ENCODE data around the gene POLR2H. TPM values are rescaled to one million over a fixed set of nuclear protein-coding genes. Genes with fewer than 3 reads are reported as not detected.
A peak's percentile ranks its signal among the peaks of the same experiment; 100 is the strongest.

Gene POLR2H
- total RNA-seq, 1 experiment from 2014 or later = 169 TPM

- H3K9me2 ChIP-seq (replicated peaks; ENCODE audit: insufficient read depth, low read length) = no peaks in the 10 kb centered on the region
- H3K9me3 ChIP-seq (ENCODE audit: low read length) = no peaks in the 10 kb centered on the region
- peak overlapping the region; percentile 34; the same call in 1 of the 2 replicates for H3K27ac ChIP-seq (ENCODE audit: low read length)
- peaks cover 8% of the 10 kb centered on the region for H3K36me3 ChIP-seq (ENCODE audit: insufficient read depth, low read length)
- no peaks in the 10 kb centered on the region for H4K20me1 ChIP-seq (ENCODE audit: insufficient read depth, low read depth, low read length)
- H3K27me3 ChIP-seq (ENCODE audit: low read length) = no peaks in the 10 kb centered on the region
- H3K4me2 ChIP-seq (ENCODE audit: low read depth, low read length, poor library complexity, severe bottlenecking) = peak overlapping the region; percentile 91
- peak overlapping the region; percentile 81 for H3K4me3 ChIP-seq (ENCODE audit: low read length)
- peaks cover 29% of the 10 kb centered on the region for H3K4me1 ChIP-seq (ENCODE audit: low read length)
- H3K79me2 ChIP-seq (ENCODE audit: low read length) = peaks cover 35% of the 10 kb centered on the region
- H2AFZ ChIP-seq (ENCODE audit: low read length) = peak overlapping the region; percentile 32; the same call in 1 of the 2 replicates
- H3K9ac ChIP-seq (ENCODE audit: low read length) = peak overlapping the region; percentile 85
- DNase-seq = peak; percentile 66
Measured at GRCh38 chr3:184377374-184377773, 15.9 kb downstream of the POLR2H start.

DNA sequence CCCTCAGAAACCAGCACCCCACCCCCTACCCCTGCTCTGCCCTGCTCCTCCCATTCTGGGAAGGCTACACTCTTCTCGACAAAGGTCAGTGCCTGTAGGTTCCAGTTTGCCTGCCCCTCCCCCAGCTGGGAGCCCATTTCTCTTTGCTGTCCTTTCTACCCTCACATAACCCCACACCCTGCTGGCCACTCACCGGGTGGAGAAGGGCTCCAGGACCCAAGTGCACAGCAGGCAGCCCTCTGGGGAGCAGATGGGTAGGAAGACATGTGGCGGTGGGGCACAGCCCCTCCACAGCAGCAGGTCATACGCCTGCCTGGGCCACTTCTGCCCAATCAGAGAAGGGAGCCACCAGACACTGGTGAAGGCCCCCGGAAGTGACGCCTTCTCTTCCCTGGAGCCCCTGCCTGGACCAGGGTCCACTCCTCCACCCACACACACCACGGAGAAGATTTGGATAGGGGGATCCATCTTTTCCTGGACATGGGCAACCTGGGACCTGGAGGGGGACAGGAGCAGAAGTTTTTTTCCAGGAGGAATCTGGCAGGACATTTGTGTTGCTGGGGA, 16.5 kb downstream of the POLR2H start, which contains the start of gene THPO:
Gene THPO (minus strand): TSS at position 326 of the 564 bp plus-strand sequence. CDS start 1,948 bp downstream, outside the sequence.
- H3K27ac ChIP-seq (ENCODE audit: low read length) = peak within 1 kb of the TSS; percentile 36; the same call in 1 of the 2 replicates
- peaks cover 8% of the 10 kb centered on the region for H3K36me3 ChIP-seq (ENCODE audit: insufficient read depth, low read length)
- peak within 1 kb of the TSS; percentile 32 for H2AFZ ChIP-seq (ENCODE audit: low read length)
- H3K4me1 ChIP-seq (ENCODE audit: low read length) = peaks cover 29% of the 10 kb centered on the region
- H3K9me2 ChIP-seq (replicated peaks; ENCODE audit: insufficient read depth, low read length) = no peaks in the 10 kb centered on the region
- no peaks in the 10 kb centered on the region for H3K27me3 ChIP-seq (ENCODE audit: low read length)
- peak; percentile 95 for DNase-seq
- H3K9ac ChIP-seq (ENCODE audit: low read length) = peak within 1 kb of the TSS; percentile 85
- peak within 1 kb of the TSS; percentile 91 for H3K4me2 ChIP-seq (ENCODE audit: low read depth, low read length, poor library complexity, severe bottlenecking)
- peaks cover 35% of the 10 kb centered on the region for H3K79me2 ChIP-seq (ENCODE audit: low read length)
- H3K9me3 ChIP-seq (ENCODE audit: low read length) = no peaks in the 10 kb centered on the region
- peak within 1 kb of the TSS; percentile 81 for H3K4me3 ChIP-seq (ENCODE audit: low read length)
- no peaks in the 10 kb centered on the region for H4K20me1 ChIP-seq (ENCODE audit: insufficient read depth, low read depth, low read length)

DNA sequence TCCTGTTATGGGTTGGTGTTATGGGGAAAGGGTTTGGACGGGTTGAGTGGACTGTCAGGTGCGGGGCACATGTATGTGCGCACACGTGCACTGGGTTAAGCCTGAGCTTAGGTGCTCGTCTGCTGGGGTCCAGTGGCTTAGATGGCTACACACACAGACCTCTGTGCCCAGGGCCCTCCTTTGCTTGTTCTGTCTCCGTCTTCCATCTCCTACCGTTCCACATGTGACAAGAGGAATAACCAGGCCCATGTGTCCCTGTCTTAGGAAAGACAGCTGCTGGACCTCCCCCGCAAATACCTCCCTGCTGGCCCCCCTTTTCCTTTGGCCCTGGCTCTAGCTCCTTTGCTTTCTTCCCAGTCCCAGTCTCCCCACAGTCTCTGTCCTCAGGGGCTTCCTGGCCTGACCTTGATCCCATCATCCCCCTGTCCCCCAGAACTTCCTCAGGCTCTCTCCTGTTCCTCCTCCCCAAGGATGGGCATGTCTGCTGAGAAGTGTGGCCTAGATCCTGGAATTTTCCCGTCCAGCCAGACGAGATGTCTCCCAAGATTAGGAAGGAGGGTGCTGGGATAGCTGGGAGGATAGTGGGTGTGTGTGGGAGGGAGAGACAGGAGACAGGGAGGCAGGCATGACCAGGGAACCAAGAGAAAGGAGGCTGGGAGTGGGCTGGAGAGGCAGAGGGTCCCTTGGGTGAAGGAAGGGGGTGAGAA, 17.3 kb downstream of the POLR2H start:
- Histone ChIP-seq H3K79me2 (ENCODE audit: low read length) (peaks cover 35% of the 10 kb centered on the region), H3K4me2 (ENCODE audit: low read depth, low read length, poor library complexity, severe bottlenecking) (peak overlapping the region; percentile 91), H3K4me1 (ENCODE audit: low read length) (peaks cover 29% of the 10 kb centered on the region), H3K4me3 (ENCODE audit: low read length) (peak overlapping the region; percentile 81), H4K20me1 (ENCODE audit: insufficient read depth, low read depth, low read length) (no peaks in the 10 kb centered on the region), H3K9ac (ENCODE audit: low read length) (peak overlapping the region; percentile 85), H3K27me3 (ENCODE audit: low read length) (no peaks in the 10 kb centered on the region), H3K27ac (ENCODE audit: low read length) (peak overlapping the region; percentile 36; the same call in 1 of the 2 replicates), H2AFZ (ENCODE audit: low read length) (peak overlapping the region; percentile 32; the same call in 1 of the 2 replicates), H3K9me2 (replicated peaks; ENCODE audit: insufficient read depth, low read length) (no peaks in the 10 kb centered on the region), H3K36me3 (ENCODE audit: insufficient read depth, low read length) (peaks cover 13% of the 10 kb centered on the region), H3K9me3 (ENCODE audit: low read length) (no peaks in the 10 kb centered on the region)
- DNase-seq = no peak

DNA sequence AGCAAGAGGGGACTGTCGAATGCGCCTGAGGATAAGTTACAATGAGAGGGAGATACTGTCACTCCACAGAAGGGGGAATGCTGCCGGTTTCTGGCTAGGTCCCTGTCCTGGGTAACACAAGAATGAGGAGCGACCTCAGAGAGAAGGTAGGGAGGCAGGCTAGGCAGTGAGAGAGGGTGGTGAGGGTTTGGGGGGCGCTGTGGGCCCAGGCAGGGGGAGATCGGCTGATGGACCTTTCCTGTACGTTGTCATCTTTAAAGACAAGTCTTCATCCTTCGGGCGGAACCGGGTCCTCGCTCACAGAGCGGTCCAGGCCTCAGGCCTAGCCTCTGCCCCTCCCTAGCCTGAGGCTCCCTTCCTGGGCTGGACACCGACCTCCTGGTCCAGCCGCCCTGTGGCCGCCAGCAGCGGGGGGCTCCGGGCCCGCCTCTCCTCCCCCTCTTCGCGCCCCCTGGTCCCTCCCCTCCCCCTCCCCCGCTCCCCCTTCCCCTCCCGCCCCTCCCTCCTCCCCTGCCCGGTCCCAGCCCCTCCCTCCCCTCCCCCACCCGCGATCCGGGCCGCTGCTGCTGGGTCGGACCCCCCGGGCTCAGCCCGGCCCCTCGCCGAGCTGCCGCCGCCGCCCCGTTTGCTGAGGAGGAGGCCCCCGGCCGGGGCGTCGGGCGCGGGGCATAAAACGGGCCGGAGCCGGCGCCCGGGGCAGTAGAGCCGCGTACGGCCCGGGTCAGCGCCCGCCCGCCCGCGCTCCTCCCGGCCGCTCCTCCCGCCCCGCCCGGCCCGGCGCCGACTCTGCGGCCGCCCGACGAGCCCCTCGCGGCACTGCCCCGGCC, 18.1 kb downstream of the POLR2H start, which contains the start of gene CHRD:
Gene CHRD (plus strand): TSS at position 697 of the 827 bp plus-strand sequence. CDS start 265 bp downstream, outside the sequence.
- Histone ChIP-seq H3K4me1 (ENCODE audit: low read length) (peaks cover 29% of the 10 kb centered on the region), H3K36me3 (ENCODE audit: insufficient read depth, low read length) (peaks cover 13% of the 10 kb centered on the region), H3K9me2 (replicated peaks; ENCODE audit: insufficient read depth, low read length) (no peaks in the 10 kb centered on the region), H3K4me3 (ENCODE audit: low read length) (peak within 1 kb of the TSS; percentile 81), H3K27me3 (ENCODE audit: low read length) (no peaks in the 10 kb centered on the region), H3K27ac (ENCODE audit: low read length) (no peak within 1 kb of the TSS), H3K4me2 (ENCODE audit: low read depth, low read length, poor library complexity, severe bottlenecking) (peak within 1 kb of the TSS; percentile 91), H2AFZ (ENCODE audit: low read length) (no peak within 1 kb of the TSS), H3K9me3 (ENCODE audit: low read length) (no peaks in the 10 kb centered on the region), H3K9ac (ENCODE audit: low read length) (peak within 1 kb of the TSS; percentile 85), H3K79me2 (ENCODE audit: low read length) (peaks cover 35% of the 10 kb centered on the region), H4K20me1 (ENCODE audit: insufficient read depth, low read depth, low read length) (no peaks in the 10 kb centered on the region)
- DNase-seq = no peak

DNA sequence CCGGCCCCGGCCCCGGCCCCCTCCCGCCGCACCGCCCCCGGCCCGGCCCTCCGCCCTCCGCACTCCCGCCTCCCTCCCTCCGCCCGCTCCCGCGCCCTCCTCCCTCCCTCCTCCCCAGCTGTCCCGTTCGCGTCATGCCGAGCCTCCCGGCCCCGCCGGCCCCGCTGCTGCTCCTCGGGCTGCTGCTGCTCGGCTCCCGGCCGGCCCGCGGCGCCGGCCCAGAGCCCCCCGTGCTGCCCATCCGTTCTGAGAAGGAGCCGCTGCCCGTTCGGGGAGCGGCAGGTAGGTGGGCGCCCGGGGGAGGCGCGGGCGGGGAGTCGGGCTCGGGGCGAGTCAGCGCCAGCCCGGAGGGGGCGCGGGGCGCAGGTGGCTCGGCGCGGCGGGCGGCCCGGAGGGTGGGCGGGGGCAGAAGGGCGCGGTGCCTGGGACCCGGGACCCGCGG, 18.7 kb downstream of the POLR2H start:
- Histone ChIP-seq H2AFZ (ENCODE audit: low read length) (no peak overlapping the region), H3K27ac (ENCODE audit: low read length) (no peak overlapping the region), H3K4me1 (ENCODE audit: low read length) (peaks cover 29% of the 10 kb centered on the region), H3K9me2 (replicated peaks; ENCODE audit: insufficient read depth, low read length) (no peaks in the 10 kb centered on the region), H3K9me3 (ENCODE audit: low read length) (no peaks in the 10 kb centered on the region), H3K4me2 (ENCODE audit: low read depth, low read length, poor library complexity, severe bottlenecking) (no peak overlapping the region), H4K20me1 (ENCODE audit: insufficient read depth, low read depth, low read length) (no peaks in the 10 kb centered on the region), H3K79me2 (ENCODE audit: low read length) (peaks cover 35% of the 10 kb centered on the region), H3K36me3 (ENCODE audit: insufficient read depth, low read length) (peaks cover 11% of the 10 kb centered on the region), H3K9ac (ENCODE audit: low read length) (no peak overlapping the region), H3K27me3 (ENCODE audit: low read length) (no peaks in the 10 kb centered on the region), H3K4me3 (ENCODE audit: low read length) (no peak overlapping the region)
- no peak for DNase-seq

- H3K27me3 ChIP-seq (ENCODE audit: low read length) = no peaks in the 10 kb centered on the region
- peaks cover 29% of the 10 kb centered on the region for H3K4me1 ChIP-seq (ENCODE audit: low read length)
- no peaks in the 10 kb centered on the region for H4K20me1 ChIP-seq (ENCODE audit: insufficient read depth, low read depth, low read length)
- H2AFZ ChIP-seq (ENCODE audit: low read length) = no peak overlapping the region
- peaks cover 32% of the 10 kb centered on the region for H3K79me2 ChIP-seq (ENCODE audit: low read length)
- no peak for DNase-seq
- no peak overlapping the region for H3K27ac ChIP-seq (ENCODE audit: low read length)
- no peak overlapping the region for H3K4me3 ChIP-seq (ENCODE audit: low read length)
- no peak overlapping the region for H3K9ac ChIP-seq (ENCODE audit: low read length)
- H3K9me2 ChIP-seq (replicated peaks; ENCODE audit: insufficient read depth, low read length) = no peaks in the 10 kb centered on the region
- peaks cover 6% of the 10 kb centered on the region for H3K36me3 ChIP-seq (ENCODE audit: insufficient read depth, low read length)
- no peak overlapping the region for H3K4me2 ChIP-seq (ENCODE audit: low read depth, low read length, poor library complexity, severe bottlenecking)
- no peaks in the 10 kb centered on the region for H3K9me3 ChIP-seq (ENCODE audit: low read length)
Measured at GRCh38 chr3:184380627-184381260, 19.2 kb downstream of the POLR2H start.

DNA sequence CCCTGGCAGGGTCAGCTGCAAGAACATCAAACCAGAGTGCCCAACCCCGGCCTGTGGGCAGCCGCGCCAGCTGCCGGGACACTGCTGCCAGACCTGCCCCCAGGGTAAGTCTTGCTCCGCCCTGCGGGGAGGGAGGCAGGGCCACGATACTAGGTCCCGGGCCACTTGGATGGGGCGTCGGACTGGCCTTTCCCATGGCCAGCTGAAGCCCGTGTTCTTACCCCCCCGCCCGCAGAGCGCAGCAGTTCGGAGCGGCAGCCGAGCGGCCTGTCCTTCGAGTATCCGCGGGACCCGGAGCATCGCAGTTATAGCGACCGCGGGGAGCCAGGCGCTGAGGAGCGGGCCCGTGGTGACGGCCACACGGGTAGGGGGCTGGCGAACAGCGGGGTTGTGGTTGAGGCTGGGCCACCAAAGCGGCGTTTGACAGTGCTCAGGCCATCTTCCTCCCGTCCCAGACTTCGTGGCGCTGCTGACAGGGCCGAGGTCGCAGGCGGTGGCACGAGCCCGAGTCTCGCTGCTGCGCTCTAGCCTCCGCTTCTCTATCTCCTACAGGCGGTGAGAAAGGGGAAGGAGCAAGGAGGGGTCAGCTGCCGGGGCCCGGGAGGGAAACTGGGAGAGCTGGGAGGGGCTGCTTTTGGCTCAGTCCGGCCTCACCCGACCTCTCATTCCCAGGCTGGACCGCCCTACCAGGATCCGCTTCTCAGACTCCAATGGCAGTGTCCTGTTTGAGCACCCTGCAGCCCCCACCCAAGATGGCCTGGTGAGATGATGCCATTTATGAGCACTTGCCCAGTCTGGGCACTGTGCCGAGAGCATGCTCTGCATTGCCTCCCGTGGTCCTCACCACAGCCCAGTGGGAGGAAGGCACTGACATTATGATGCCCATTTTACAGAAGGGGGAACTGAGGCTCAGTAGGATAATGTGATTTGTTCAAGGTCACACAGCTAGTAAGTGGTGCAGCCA, 20.0 kb downstream of the POLR2H start:
- Histone ChIP-seq H3K27me3 (ENCODE audit: low read length) (no peaks in the 10 kb centered on the region), H3K4me2 (ENCODE audit: low read depth, low read length, poor library complexity, severe bottlenecking) (no peak overlapping the region), H3K4me1 (ENCODE audit: low read length) (peaks cover 22% of the 10 kb centered on the region), H2AFZ (ENCODE audit: low read length) (no peak overlapping the region), H3K79me2 (ENCODE audit: low read length) (peaks cover 26% of the 10 kb centered on the region), H4K20me1 (ENCODE audit: insufficient read depth, low read depth, low read length) (no peaks in the 10 kb centered on the region), H3K9ac (ENCODE audit: low read length) (no peak overlapping the region), H3K4me3 (ENCODE audit: low read length) (no peak overlapping the region), H3K27ac (ENCODE audit: low read length) (no peak overlapping the region), H3K9me3 (ENCODE audit: low read length) (no peaks in the 10 kb centered on the region), H3K9me2 (replicated peaks; ENCODE audit: insufficient read depth, low read length) (no peaks in the 10 kb centered on the region), H3K36me3 (ENCODE audit: insufficient read depth, low read length) (0 out of 2 replicates have a peak, but pooled peaks cover 4% of the 10 kb centered on the region)
- DNase-seq = no peak

Data from Karpas-422 (cell line).